ENCODE results near the gene FNDC3B.
A peak's percentile ranks its signal among the peaks of the same experiment; 100 is the strongest.
"Not testable (repeated sequence)": the region's sequence is repeated elsewhere in the genome, so short reads cannot be mapped to it uniquely, and the experiment has no call there.

Gene FNDC3B

GRCh38 chr3:172076212-172076611 lies 36.8 kb downstream of the FNDC3B start:
- no peak for DNase-seq

- no peak for DNase-seq
Observed at GRCh38 chr3:172077197-172077757, 37.9 kb downstream of the FNDC3B start.

GRCh38 chr3:172078244-172078643 lies 38.9 kb downstream of the FNDC3B start:
- DNase-seq: no peak

- DNase-seq: no peak
Observed at GRCh38 chr3:172078721-172079120, 39.3 kb downstream of the FNDC3B start.

- DNase-seq: no peak
Observed at GRCh38 chr3:172079326-172079976, 40.1 kb downstream of the FNDC3B start.

DNA sequence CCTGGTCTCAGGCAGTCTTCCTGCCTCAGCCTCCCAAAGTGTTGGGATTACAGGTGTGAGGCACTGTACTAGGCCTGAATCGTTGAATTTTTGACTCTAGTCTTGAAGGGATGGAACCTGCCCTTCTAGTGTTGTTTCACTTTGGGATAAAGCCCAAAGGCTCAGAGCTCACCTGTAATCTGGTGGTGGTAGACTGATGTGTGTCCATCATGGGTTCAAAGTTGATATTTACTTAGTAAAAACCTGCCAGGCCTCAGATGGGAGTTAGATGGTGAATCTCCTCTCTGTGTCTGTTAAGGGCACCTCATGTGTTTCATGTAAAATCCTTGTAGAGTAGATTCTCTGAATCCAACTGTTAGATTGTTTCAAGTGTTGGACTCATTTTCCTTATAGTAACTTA lies 41.1 kb downstream of the FNDC3B start:
- no peak for DNase-seq

DNA sequence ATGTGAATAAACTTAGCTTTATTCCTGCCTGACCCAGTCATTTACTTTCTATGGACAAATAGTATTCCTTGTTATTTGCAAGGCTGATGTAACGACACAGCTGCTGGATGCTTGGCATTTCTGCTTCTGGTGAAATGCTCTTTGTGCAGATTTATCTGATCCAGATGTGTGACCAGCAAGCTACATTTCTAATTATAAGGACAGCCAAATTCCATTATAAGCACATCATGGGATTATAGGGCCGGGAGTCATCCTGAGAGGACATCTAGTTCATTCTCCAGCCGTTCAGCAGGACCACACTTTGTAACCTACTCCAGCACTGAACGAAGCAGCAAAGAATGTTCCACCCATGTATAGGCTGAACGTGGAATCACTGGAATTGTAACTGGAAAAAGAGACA lies 42.9 kb downstream of the FNDC3B start:
- DNase-seq: no peak

GRCh38 chr3:172082820-172083513 lies 43.6 kb downstream of the FNDC3B start:
- DNase-seq: no peak

DNA sequence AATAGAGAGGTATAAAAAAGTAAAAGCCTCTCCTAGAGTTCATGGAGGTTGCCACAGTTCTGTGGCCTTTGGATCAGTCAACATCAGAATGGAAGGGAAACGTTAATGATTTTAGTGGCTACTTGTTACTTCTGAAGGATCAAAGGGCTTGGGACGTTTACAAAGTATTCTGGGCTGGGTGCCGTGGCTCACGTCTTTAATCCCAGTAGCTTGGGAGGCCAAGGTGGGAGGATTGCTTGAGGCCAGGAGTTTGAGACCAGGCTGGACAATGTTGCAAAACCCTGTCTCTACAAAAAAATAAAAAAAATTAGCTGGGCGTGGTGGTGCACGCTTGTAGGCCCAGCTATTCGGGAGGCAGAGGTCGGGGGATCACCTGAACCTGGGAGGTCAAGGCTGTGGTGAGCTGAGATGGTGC lies 44.6 kb downstream of the FNDC3B start:
- no peak for DNase-seq

DNA sequence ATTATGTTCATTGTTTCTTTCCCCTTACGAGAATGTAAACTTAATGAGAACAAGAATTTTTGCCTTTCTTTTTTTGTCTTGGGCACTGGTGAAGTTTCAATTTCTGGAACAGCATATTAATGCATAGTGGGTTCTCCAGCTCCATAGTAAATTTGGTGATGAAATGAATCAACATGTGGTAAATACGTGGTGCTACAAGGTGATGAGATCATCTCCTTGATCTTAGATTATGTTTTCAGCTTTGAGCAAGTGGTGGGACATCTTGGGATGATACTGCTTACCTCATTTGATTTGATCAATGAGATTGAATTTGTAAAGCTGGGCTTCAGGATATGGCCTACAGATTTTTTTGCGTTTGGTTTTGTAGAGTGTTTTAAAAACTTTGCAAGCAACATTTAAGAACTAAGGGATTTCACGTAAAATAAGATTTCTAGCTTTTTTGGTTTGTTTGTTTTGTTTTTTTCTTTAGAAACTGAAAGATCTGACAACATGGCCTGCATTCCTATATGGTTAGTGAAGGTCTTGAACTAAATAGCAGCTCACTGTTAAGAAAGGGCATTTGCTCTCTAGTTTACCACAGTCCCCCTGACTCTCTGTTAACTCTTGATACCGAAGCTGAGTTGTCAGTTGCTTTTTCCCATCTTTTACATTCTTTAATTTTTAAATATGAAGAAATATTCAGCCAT lies 45.6 kb downstream of the FNDC3B start:
- DNase-seq: no peak

DNA sequence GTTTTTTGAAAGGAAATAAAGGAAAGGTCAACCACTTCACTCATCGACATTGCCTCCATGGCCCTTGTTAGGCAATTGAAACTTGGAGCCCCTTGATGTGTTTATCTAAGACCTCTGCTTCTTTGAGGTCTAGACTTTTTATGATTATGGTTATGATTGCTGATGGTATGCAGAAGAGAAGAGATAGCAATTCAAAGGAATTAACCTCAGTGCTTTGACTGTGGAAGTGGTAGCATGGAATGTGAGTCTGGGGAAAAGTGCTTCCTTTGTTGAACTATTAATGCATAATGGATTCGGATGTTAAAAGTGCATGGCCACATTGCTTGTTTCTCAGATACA lies 46.1 kb downstream of the FNDC3B start:
- DNase-seq: no peak

GRCh38 chr3:172086071-172086470 lies 46.7 kb downstream of the FNDC3B start:
- DNase-seq: no peak

GRCh38 chr3:172087198-172087597 lies 47.8 kb downstream of the FNDC3B start:
- no peak for DNase-seq

GRCh38 chr3:172087602-172088580 lies 48.5 kb downstream of the FNDC3B start:
- no peak for DNase-seq

GRCh38 chr3:172089250-172089649 lies 49.9 kb downstream of the FNDC3B start:
- no peak for DNase-seq

DNA sequence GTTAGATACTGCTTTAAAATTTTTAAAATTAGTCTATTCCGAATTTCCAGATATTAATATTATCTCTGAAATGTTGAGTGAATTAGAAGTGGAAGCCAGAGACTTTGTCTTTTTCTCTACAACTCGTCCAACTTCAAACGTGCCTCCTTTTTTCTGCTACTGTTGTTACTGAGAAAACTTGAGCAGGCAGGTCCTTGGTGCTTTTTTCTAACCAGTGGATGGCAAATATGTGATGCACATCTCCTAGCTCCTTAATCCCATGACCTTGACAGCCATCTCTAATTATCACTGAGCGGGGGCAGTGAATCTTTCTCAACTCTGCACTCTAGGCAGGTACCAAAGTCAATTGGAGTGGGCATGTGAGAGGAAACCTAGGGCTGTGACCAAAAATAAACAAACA lies 50.7 kb downstream of the FNDC3B start:
- no peak for DNase-seq

- no peak for DNase-seq
Observed at GRCh38 chr3:172092658-172093057, 53.3 kb downstream of the FNDC3B start.

DNA sequence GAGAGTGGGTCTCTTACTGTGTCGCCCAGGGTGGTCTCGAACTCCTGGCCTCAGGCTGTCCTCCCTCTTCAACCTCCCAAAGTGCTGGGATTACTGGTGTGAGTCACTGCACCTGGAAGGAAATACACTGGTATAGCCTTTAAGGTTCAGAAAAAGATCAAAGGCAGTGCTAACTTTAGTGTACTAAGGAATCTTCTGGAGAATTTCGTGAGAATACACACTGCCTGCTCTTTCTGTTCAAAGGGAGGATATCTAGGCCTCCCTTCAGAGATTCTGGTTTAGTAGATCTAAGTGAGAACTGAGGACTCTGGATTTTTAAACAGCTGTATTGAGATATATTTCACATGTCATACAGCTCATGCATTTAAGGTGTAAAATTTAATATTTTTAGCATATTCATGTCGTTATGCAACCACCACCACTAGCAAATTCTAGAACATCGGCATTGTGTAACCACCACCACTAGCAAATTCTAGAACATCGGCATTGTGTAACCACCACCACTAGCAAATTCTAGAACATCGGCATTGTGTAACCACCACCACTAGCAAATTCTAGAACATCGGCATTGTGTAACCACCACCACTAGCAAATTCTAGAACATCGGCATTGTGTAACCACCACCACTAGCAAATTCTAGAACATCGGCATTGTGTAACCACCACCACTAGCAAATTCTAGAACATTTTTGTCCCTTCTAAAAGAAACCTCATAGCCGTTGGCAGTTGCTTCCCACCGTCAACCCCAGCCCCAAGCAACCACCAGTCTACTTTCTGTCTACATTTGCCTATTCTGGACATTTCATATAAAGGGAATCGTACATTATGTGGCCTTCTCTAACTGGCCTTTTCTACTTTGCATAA lies 54.4 kb downstream of the FNDC3B start:
- not testable (repeated sequence) for DNase-seq

GRCh38 chr3:172094621-172095557 lies 55.5 kb downstream of the FNDC3B start:
- DNase-seq: peak; percentile 15

GRCh38 chr3:172096881-172097420 lies 57.6 kb downstream of the FNDC3B start:
- DNase-seq: no peak

All from activated naive CD4-positive, alpha-beta T cell treated with Interleukin-2 at 50 U/mL for 16 hours (primary cell).